Activated CD4-positive, alpha-beta T cell treated with anti-CD3 and anti-CD28 coated beads, Interleukin-2, amount 10 ng/mL, durations not matched to agents 7 days and 5 days (primary cell): Measurements from ENCODE around the gene GAN. TPM values are rescaled to one million over a fixed set of nuclear protein-coding genes. Genes with fewer than 3 reads are reported as not detected.
A peak's percentile ranks its signal among the peaks of the same experiment; 100 is the strongest.

Experiments
- CTCF ChIA-PET: fragments of 350-600 bp; sonication (Branson Sonifier 250); formaldehyde crosslinking; loops from one replicate; lab custom pipeline; 2021; ENCODE audit warnings: antibody characterized with exemption; lab: Charles Lee
- POLR2A ChIA-PET: fragments of 350-600 bp; sonication (Branson Sonifier 250); formaldehyde crosslinking; loops from one replicate; lab custom pipeline; 2021; ENCODE audit warnings: antibody characterized with exemption; lab: Charles Lee
- DNase-seq: peaks from one replicate; pipeline ENCODE4 v3.0.0-alpha.2; 2020
- H3K27ac Mint-ChIP-seq: one replicate; pipeline ENCODE4 v1.8.0; 2021; ENCODE audit warnings: mild to moderate bottlenecking, moderate library complexity, mixed read lengths
- H3K27me3 Mint-ChIP-seq: one replicate; pipeline ENCODE4 v1.8.0; 2021; ENCODE audit warnings: mixed read lengths
- H3K36me3 Mint-ChIP-seq: one replicate; pipeline ENCODE4 v1.8.0; 2021; ENCODE audit warnings: low read depth, mixed read lengths
- H3K4me1 Mint-ChIP-seq: one replicate; pipeline ENCODE4 v1.8.0; 2021; ENCODE audit warnings: mixed read lengths
- H3K4me3 Mint-ChIP-seq: one replicate; pipeline ENCODE4 v1.8.0; 2021; ENCODE audit warnings: mild to moderate bottlenecking, moderate library complexity, mixed read lengths
- H3K9me3 Mint-ChIP-seq: one replicate; pipeline ENCODE4 v1.8.0; 2021; ENCODE audit warnings: mixed read lengths
- total RNA-seq, 2 experiments: library from RNA; stranded (reverse); gene quantifications; one replicate each; pipeline ENCODE4 v1.2.3, GENCODE V29; 2021

Gene GAN
- total RNA-seq, 2 experiments from 2014 or later, result 6.3 to 6.9 TPM

DNA sequence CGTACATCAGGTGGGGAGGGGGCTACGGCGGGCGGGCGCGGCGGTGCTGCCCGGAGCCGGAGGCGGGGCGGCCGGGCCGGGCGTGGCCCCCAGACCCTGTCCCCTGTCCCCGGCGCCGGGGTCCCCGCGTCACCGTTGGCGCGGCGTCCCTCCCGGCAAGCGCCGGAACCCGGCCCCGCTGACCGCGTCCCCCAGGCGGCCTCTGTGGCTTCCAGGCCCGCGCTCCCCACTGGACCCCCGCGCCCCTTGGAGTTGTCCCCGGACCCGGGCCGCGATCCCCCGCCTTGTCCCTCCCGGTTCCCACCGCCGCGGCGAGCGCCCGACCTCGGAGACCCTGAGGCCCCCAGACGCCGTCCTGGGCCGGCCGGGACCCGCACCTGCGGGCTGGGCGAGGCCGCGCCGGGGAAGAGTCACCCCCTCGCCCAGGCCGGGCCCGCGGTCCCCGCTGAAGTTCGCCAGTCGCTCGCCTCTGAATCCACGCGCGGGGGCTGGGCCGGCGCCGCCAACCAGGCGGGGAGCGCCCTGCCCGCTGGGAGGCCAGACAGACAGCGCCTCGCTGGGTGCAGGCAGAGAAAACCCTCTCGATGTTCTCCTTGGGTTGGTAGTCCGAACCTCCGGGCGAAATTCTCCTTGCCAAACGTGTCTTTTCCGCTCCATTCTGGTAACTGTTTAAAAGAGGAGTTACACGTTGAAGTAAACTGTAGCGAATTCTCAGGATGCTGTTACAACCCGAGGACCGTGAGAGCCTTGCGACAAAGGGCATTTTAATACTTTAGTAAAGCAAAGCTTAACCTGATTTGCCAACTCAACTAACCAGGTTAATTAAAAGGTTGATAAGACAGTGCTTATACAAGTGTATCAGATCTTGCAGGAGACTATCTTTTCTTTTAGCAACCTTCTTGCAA lies 761 bp downstream of the GAN start:
- CTCF ChIA-PET, result interaction anchor here (0.7 to 1.4 kb wide), 2 partner anchors 10 to 434 kb away, joined by 3 to 4 read pairs; no protein-coding TSS in a partner anchor
- peaks cover 50% of the 10 kb centered on the region for H3K4me1 Mint-ChIP-seq

DNA sequence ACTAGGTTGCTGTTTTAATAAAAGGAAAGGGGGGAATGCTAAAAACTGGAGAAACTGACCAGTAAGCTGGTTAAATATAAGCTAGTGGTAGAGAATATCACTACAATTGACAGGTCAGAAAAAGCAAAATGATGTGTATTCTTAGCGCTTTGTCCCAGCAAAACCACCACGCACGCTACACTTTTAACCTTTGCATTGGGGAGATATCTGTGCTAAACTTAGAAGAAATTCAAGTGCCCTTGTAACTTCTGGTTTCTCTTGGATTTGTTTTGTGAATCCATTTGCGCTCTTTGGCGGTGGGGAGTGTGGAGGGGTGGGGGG lies 1.4 kb downstream of the GAN start:
- peaks cover 50% of the 10 kb centered on the region for H3K4me1 Mint-ChIP-seq
- peaks cover 13% of the 10 kb centered on the region for H3K36me3 Mint-ChIP-seq
- CTCF ChIA-PET, result no interaction called here
- no peak for DNase-seq
- no peaks in the 10 kb centered on the region for H3K27me3 Mint-ChIP-seq
- peak overlapping the region; percentile 82 for H3K4me3 Mint-ChIP-seq
- POLR2A ChIA-PET, result no interaction called here
- peak overlapping the region; percentile 90 for H3K27ac Mint-ChIP-seq
- no peaks in the 10 kb centered on the region for H3K9me3 Mint-ChIP-seq

More for the DNA sequence above, 761 bp downstream of the GAN start:
- peak; percentile 47 for DNase-seq
- Mint-ChIP-seq H3K36me3 (peaks cover 13% of the 10 kb centered on the region), H3K27ac (peak overlapping the region; percentile 94), H3K27me3 (no peaks in the 10 kb centered on the region), H3K4me3 (peak overlapping the region; percentile 89), H3K9me3 (no peaks in the 10 kb centered on the region)
- POLR2A ChIA-PET, result no interaction called here

DNA sequence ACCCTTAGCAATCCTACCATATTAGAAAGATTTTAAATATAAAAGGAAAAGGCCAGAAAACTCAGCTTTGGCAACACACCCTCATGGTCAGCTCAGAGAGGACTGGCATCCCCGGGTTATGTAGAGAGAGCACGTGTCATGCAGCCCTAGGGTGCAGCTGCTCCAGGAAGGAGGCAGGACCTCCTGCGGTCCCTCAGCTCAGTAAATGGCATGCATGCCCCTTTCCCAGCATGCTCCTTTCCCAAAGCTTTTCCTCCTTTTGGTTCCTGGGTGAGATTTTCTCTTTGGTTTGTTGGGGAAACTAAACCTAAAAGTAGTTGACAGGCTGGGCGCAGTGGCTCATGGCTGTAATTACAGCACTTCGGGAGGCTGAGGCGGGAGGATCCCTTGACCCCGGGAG lies 3.9 kb downstream of the GAN start:
- DNase-seq, result no peak
- H3K9me3 Mint-ChIP-seq, result no peaks in the 10 kb centered on the region
- H3K4me3 Mint-ChIP-seq, result no peak overlapping the region
- H3K27me3 Mint-ChIP-seq, result no peaks in the 10 kb centered on the region
- H3K4me1 Mint-ChIP-seq, result peaks cover 31% of the 10 kb centered on the region
- peaks cover 7% of the 10 kb centered on the region for H3K36me3 Mint-ChIP-seq
- POLR2A ChIA-PET, result no interaction called here
- H3K27ac Mint-ChIP-seq, result no peak overlapping the region
- CTCF ChIA-PET, result interaction anchor here (0.8 to 1.6 kb wide), 5 partner anchors 8 to 160 kb away, joined by 3 to 5 read pairs (median 3); no protein-coding TSS in a partner anchor

DNA sequence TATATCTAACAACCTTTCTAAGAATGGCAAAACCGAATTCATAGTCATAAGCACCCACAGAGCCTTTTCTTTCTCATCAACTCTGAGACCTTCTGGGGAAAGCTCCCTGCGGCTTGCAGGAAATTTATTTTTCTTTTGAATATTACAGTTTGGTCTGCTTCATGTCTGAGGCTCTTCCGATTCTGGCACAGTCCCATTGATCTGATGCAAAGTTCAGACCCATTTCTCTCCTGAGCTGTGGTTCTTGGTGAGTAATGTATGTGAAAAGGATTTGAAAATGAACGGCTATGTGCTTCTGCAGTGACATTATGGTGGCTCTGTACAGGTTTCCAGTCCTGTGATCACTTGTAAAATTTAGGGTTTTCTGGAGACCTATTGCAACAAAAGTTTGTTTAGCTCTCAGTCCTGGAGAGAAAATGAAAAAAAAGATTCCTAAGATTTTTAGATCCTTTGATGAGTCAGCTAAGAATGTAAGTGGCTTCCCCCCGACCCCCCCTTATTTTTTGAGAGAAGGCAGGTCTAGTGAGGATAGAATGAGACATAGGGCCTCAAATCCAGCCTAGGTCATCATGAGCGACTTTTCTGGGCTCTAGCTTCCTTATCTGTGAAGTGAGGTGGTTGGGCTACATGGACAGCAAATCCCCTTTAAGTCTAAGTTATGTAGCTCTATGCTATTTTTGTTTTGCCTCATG lies 4.6 kb downstream of the GAN start:
- H3K4me1 Mint-ChIP-seq, result peaks cover 24% of the 10 kb centered on the region
- ChIA-PET POLR2A (no interaction called here), CTCF (interaction anchor here (0.6 to 1.7 kb wide), 7 partner anchors 8 to 458 kb away, joined by 3 to 5 read pairs (median 3); no protein-coding TSS in a partner anchor)

DNA sequence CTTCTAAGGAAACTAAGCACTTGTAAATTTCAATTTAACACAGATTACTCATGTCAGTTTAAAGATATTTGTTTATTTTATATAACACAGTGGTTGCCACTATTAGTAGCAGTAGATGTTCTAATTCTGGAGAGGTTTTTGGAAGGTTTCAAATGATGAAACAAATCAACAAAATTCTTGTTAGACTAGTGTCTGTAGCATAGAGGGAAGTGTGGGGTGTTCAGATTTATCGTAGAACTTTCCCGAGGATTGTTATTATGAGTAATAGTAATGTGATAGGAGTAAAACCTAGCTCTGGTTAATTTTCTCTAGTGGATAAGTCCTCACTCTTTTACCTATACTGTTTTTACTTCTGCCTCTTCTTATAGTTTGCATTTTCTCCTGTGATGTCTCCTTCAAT lies 6.3 kb downstream of the GAN start:
- peaks cover 4% of the 10 kb centered on the region for H3K36me3 Mint-ChIP-seq
- no peak for DNase-seq
- H3K27ac Mint-ChIP-seq, result no peak overlapping the region
- no peaks in the 10 kb centered on the region for H3K9me3 Mint-ChIP-seq
- no peak overlapping the region for H3K4me3 Mint-ChIP-seq
- peaks cover 19% of the 10 kb centered on the region for H3K4me1 Mint-ChIP-seq
- no peaks in the 10 kb centered on the region for H3K27me3 Mint-ChIP-seq
- CTCF ChIA-PET, result interaction anchor here (1.7 kb wide), 1 partner anchor 376 kb away, joined by 4 read pairs; no protein-coding TSS in a partner anchor
- POLR2A ChIA-PET, result no interaction called here

More for the DNA sequence above, 4.6 kb downstream of the GAN start:
- no peak for DNase-seq
- Mint-ChIP-seq H3K4me3 (no peak overlapping the region), H3K27ac (no peak overlapping the region), H3K9me3 (no peaks in the 10 kb centered on the region), H3K27me3 (no peaks in the 10 kb centered on the region), H3K36me3 (peaks cover 7% of the 10 kb centered on the region)

DNA sequence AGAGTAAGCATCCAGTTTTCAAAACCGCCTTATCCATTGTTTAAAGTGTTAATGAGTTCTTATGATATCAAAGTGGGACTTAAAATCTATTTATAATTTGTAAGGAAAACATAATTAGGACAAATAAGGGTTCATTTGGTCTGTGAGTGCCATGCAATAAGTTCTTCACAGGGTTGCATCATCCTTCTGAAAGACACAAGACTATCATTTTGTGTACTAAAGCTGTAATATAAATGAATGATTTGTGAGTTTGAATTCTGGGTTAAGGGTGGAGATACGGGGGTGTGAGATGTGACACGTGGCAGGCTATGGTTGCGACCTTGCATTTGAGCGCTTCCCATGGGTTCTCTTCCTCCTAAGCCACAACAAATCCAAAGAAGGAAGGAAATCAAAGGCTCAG lies 6.8 kb downstream of the GAN start:
- peaks cover 3% of the 10 kb centered on the region for H3K36me3 Mint-ChIP-seq
- no peaks in the 10 kb centered on the region for H3K9me3 Mint-ChIP-seq
- no peak overlapping the region for H3K27ac Mint-ChIP-seq
- peaks cover 16% of the 10 kb centered on the region for H3K4me1 Mint-ChIP-seq
- DNase-seq, result no peak
- H3K27me3 Mint-ChIP-seq, result no peaks in the 10 kb centered on the region
- no peak overlapping the region for H3K4me3 Mint-ChIP-seq
- ChIA-PET POLR2A (no interaction called here), CTCF (no interaction called here)

DNA sequence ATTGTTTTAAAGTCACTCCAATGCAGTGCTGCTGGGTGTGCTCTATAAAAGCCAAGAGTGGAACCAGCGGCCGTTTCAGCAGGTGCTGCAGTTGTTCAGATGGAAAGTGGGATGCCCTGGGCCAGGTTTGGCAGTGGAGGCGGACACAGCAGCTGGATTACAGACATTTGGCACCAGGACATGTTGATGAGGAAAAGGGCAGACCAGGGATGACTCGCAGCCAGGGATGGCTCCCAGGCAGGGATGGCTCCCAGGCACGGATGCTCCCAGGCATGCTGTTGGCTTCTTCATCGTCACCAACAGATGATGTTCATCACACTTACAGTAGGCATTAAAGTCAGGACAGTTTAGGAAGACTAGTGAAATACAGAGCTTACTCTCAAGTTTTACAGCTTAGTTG lies 10.0 kb downstream of the GAN start:
- peaks cover 3% of the 10 kb centered on the region for H3K36me3 Mint-ChIP-seq
- no peak overlapping the region for H3K4me3 Mint-ChIP-seq
- ChIA-PET POLR2A (interaction anchor here (0.6 kb wide), 1 partner anchor 884 kb away, joined by 3 read pairs; no protein-coding TSS in a partner anchor), CTCF (no interaction called here)
- H3K9me3 Mint-ChIP-seq, result no peaks in the 10 kb centered on the region
- H3K4me1 Mint-ChIP-seq, result no peaks in the 10 kb centered on the region
- H3K27me3 Mint-ChIP-seq, result no peaks in the 10 kb centered on the region
- DNase-seq, result no peak
- H3K27ac Mint-ChIP-seq, result no peak overlapping the region

DNA sequence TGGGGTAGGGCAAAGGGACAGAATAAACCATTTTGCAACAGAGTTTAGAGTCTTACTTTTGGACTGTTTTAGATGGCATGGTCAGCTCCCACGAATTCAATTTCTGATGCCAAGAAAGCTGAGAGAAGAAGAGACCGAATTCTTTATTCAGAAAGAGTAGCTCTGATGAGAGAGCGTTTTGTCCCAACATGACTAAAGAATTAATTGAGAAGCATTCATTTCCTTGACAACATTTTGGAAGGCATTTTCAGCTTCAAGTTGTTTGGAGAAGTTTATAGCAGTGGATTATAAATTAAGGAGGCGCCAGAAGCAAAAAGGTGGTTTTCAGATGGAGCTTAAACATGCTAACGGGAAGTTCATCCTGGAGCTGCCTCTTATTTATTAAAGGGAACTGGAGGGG lies 12.2 kb downstream of the GAN start:
- no peak overlapping the region for H3K27ac Mint-ChIP-seq
- H3K36me3 Mint-ChIP-seq, result peaks cover 3% of the 10 kb centered on the region
- no peak overlapping the region for H3K4me3 Mint-ChIP-seq
- H3K27me3 Mint-ChIP-seq, result no peaks in the 10 kb centered on the region
- H3K4me1 Mint-ChIP-seq, result no peaks in the 10 kb centered on the region
- ChIA-PET CTCF (interaction anchor here (0.7 to 0.9 kb wide), 2 partner anchors 9 to 15 kb away, joined by 3 to 4 read pairs; no protein-coding TSS in a partner anchor), POLR2A (no interaction called here)
- no peaks in the 10 kb centered on the region for H3K9me3 Mint-ChIP-seq
- no peak for DNase-seq

DNA sequence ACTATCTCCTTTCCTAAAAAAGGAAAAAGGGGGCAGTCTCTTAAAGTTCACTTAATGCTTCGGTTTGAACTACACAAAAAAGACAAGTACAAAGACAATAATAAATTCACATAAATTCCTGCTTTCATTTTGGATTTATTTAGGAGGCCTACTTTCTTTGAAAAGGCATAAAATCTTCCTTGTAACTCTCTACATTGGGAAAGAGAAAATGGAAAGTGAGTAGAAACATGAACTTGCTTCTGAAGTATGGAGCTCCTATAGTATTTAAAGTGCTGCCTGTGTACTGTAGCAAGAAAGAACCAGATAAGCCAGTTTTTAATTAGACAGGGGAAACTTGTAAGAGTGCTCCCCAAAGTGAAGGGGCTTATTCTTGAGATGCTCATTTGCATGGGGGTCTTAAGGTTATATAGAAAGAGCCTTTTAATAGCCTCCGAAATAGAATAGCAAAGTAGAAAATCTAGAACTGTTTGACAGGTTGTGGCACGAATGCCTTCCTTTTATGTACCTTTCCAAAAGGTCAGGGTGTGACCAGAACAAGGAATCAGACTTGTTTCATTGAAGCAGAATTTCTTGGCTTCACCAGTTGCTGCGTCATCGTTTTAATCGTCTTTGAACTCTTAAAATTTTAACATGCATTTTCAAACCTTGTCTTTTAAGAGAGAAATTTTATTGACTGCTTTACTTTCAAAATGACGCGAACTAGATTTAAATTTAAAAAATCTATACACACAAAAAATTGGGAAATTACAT lies 12.9 kb downstream of the GAN start:
- H3K4me3 Mint-ChIP-seq, result no peak overlapping the region
- no peak for DNase-seq
- H3K27me3 Mint-ChIP-seq, result no peaks in the 10 kb centered on the region
- peaks cover 3% of the 10 kb centered on the region for H3K36me3 Mint-ChIP-seq
- POLR2A ChIA-PET, result no interaction called here
- CTCF ChIA-PET, result interaction anchor here (0.9 kb wide), 1 partner anchor 9 kb away, joined by 4 read pairs; no protein-coding TSS in a partner anchor
- no peak overlapping the region for H3K27ac Mint-ChIP-seq
- no peaks in the 10 kb centered on the region for H3K4me1 Mint-ChIP-seq
- H3K9me3 Mint-ChIP-seq, result no peaks in the 10 kb centered on the region

DNA sequence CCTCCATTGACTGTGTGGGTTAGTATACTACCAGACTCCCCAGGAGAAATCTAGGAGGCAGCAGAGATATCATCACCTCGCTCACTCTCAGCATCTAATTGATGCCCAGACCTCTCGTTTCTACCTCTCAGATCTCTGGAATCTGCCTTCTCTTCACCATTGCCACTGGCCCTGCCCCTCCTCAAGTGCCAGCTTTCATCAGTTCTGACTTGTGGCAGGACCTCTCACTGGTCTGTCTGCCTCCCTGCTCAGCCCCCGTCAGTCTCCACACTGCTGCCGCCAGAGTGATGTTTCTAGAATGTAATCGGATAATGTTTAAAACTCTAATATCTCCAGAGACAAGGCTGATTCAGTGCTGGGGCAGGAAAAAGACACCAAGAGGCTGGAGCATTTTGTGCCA lies 15.2 kb downstream of the GAN start:
- no peaks in the 10 kb centered on the region for H3K27me3 Mint-ChIP-seq
- no peak overlapping the region for H3K27ac Mint-ChIP-seq
- DNase-seq, result no peak
- H3K4me1 Mint-ChIP-seq, result peaks cover 3% of the 10 kb centered on the region
- no peak overlapping the region for H3K4me3 Mint-ChIP-seq
- POLR2A ChIA-PET, result no interaction called here
- H3K9me3 Mint-ChIP-seq, result no peaks in the 10 kb centered on the region
- H3K36me3 Mint-ChIP-seq, result peaks cover 3% of the 10 kb centered on the region
- CTCF ChIA-PET, result no interaction called here

DNA sequence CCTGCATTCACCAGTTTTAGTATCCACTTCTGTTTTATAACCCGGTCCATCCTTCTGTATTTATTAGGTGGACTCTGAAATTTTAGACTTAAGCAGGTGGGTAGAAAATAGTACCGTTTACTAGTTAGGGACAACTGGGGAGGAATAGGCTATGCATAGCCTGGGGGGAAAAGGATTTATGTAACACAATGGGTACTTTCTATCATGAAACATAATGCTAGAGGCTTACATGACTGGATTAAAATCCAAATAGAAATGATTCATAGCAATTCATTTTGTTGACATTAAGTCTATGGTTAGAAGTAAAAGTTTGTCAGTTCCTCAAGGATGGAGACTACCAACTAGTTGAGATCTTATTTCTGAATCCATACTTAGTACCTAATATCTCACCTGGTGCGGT lies 18.6 kb downstream of the GAN start:
- peaks cover 5% of the 10 kb centered on the region for H3K4me1 Mint-ChIP-seq
- H3K27me3 Mint-ChIP-seq, result no peaks in the 10 kb centered on the region
- no peak overlapping the region for H3K27ac Mint-ChIP-seq
- POLR2A ChIA-PET, result no interaction called here
- no peaks in the 10 kb centered on the region for H3K9me3 Mint-ChIP-seq
- no peak for DNase-seq
- CTCF ChIA-PET, result no interaction called here
- peaks cover 3% of the 10 kb centered on the region for H3K36me3 Mint-ChIP-seq
- no peak overlapping the region for H3K4me3 Mint-ChIP-seq

DNA sequence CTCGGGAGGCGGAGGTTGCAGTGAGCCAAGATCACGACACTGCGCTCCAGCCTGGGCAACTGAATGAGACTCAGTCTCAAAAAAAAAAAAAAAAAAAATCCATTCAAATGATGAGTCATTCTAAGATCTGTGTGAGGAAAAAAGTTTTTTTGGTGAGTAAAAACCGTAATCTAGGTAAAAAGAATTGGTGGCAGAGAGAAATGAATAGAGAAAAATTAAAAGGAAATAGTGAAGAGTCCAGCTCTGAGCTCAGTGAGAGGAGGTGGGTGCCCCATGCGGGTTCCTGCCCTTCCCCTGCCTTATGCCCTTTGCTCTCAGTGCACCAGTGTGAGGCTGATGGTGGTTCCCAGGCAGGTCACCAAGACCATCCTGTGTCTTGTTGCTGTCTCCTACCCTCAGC lies 20.9 kb downstream of the GAN start:
- Mint-ChIP-seq H3K27me3 (no peaks in the 10 kb centered on the region), H3K9me3 (no peaks in the 10 kb centered on the region), H3K4me1 (peaks cover 5% of the 10 kb centered on the region), H3K27ac (no peak overlapping the region), H3K36me3 (peaks cover 6% of the 10 kb centered on the region), H3K4me3 (no peak overlapping the region)
- ChIA-PET POLR2A (interaction anchor here (0.7 kb wide), 1 partner anchor 27 kb away, joined by 3 read pairs; no protein-coding TSS in a partner anchor), CTCF (interaction anchor here (1.2 kb wide), 1 partner anchor 16 kb away, joined by 3 read pairs; no protein-coding TSS in a partner anchor)
- DNase-seq, result no peak
